T-helper 22 cell (primary cell): ENCODE results near the gene SMIM9.
"Not testable (repeated sequence)": the region's sequence is repeated elsewhere in the genome, so short reads cannot be mapped to it uniquely, and the experiment has no call there.

ENCODE experiments used
- DNase-seq: peaks from one replicate; pipeline ENCODE4 v3.0.0-alpha.2; 2020; ENCODE audit warnings: low read depth

SMIM9 gene

DNA sequence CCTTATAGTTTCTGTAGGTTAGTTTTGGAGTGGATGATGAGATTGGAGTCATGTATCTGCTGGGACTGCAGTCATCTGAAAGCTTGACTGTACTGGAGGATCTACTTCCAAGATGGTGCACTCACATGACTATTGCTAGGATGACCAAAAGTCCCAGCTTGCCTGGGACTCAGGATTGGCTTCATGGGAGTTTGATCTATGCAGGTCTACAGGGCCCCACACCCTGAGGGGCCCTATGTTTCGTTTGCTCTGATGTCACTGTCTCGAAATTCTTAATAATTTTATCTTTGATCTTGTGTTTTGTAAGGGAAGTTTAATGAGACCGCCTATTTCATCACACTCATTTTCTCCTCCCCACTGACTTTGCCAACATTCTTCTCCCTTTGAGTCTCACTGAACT is at the start of gene SMIM9:
Gene SMIM9, minus strand, starts transcription at position 101 of the 400 bp plus-strand sequence. CDS start 3,806 bp downstream, outside the sequence.
- no peak for DNase-seq

DNA sequence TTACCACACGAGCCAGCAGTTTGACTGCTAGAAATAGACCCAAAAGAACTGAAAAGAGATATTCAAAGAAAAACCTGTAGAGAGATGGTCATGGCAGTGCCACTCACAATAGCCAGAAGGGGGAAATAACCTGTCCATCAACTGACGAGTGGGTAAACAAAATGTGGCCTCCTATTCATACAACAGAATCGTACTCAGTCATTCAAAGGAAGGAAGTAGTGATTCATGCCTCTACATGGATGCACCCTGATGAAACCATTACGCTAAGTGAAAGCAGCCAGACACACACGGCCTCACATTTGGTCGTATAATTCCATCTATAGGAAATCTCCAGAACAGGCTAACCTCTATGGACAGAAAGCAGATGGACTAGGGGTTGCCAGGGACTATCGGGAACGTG is 49.6 kb upstream of the SMIM9 start:
- not testable (repeated sequence) for DNase-seq

DNA sequence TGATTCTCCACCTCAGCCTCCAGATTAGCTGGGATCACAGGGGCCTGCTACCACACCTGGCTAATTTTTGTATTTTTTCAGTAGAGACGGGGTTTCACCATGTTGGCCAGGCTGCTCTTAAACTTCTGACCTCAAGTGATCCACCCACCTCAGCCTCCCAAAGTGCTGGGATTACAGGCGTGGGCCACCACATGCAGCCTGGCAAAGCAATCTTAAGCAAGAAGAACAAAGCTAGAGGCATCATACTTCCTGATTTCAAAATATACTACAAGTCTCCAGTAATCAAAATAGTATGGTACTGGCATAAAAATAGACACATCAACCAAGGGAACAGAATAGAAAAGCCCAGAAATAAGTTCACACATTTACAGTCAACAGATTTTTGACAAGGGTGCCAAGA is 38.9 kb upstream of the SMIM9 start:
- no peak for DNase-seq

DNA sequence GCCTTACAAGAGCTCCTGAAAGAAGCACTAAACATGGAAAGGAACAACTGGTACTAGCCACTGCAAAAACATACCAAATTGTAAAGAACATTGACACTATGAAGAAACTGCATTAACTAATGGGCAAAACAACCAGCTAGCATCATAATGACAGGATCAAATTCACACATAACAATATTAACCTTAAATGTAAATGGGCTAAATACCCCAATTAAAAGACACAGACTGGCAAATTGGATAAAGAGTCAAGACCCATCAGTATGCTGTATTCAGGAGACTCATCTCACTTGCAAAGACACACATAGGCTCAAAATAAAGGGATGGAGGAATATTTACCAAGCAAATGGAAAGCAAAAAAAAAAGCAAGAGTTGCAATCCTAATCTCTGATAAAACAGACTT is 34.1 kb upstream of the SMIM9 start:
- DNase-seq, result not testable (repeated sequence)

DNA sequence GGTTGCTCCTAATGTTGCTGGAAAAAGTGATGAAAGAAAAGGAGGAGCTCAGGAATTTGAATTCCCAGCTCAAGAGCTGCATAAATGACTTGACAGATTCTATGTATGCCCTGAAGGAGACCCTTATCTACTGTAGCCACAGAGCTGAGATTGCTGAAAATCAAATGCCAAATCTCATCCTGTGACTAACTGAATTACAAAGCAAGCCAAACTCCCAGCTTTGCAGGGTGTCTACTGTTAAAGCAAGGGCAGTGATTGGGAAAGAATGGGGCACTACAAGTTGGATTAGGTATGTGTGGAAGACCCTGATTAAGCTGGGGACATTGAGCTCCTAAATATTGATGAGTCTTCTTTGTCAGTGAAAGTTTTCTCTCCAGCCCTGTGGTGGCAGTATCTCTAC is 20.8 kb upstream of the SMIM9 start:
- no peak for DNase-seq

DNA sequence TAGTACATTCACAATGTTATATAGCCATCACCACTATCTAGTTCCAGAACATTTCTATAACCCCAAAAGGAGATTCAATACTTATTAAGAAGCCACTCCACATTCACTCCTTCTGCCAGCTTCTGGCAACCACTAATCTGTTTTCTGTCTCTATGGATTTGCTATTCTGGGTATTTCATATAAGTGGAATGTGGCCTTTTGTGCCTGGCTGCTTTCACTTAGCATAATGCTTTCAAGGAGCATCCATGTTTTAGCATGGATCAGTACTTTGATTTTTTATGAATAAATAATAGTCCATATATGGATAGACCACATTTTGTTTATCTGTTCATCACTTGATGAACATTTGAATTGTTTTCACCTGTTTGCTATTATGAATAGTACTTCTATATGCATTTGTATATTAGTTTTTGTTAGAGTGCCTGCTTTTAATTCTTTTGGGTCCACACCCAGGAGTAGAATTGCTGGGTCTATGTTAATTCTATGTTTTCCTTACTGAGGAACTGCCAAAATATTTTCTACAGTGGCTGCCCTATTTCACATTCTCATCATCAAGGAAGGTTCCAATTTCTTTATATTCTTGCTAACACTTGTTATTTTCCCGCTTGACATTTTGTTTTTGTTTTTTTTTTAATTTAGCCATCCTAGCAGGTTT is 16.6 kb upstream of the SMIM9 start:
- no peak for DNase-seq

DNA sequence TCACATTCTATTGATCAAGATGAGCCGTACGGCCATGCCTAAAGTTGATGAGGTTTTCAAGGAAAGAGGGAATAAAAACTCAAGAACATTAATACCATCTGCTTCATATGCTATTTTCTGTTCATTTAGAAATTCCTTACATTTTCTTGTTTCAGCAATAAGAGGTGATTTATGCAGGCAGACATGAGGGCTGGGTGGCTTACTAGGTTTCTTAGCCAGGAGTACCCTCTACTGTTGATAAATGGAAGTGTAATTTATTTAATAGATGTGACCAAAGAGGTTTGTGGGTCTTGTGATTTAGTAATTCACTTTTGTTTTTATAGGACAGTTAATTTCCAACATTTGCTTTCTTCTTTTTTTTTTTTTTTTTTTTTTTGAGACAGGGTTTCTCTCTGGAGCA is 6.4 kb upstream of the SMIM9 start:
- DNase-seq, result no peak

DNA sequence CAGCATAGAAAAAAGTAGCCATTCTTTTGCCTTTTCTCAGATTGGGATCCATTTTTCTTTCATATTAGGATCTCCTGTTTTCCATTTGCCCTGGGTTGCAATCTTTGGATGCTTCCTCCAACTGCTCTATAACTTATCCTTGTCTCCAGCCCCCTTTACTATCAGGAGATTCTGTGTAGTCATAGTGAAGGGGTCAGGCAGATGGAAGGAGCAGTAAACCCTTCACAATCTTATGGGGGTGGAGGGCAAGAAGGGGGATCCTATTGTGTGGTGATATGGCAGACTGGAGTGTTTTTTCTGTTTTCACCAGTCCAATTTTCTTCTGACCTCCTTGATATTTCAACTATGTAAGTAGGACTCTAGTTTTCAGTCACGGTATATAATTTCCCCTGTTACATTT is 1.7 kb upstream of the SMIM9 start:
- no peak for DNase-seq

DNA sequence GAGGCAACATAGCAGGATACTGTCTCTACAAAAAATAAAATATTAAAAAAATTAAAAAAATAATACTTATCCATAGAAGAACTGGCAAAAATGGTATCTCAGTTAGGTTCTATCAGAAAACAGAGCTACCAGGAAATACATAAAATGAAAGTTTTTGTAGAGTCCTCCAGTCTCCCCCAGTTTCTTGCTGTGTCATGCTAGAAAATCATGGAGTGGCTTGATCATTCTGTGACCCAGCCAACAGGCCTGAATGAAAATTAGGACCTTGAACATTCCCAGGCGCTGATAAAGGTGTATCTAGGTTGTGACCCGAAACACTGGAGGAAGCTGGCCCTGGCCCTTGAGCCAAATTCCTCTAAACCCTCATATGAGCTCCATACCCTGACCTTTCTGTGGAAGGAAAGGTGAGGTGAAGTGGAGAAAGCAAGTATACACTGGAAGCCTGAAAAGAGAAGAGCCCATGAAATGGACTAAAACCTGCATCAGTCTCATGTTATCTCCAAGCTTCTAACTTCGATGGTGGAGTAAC is 652 bp downstream of the SMIM9 start:
- no peak for DNase-seq

DNA sequence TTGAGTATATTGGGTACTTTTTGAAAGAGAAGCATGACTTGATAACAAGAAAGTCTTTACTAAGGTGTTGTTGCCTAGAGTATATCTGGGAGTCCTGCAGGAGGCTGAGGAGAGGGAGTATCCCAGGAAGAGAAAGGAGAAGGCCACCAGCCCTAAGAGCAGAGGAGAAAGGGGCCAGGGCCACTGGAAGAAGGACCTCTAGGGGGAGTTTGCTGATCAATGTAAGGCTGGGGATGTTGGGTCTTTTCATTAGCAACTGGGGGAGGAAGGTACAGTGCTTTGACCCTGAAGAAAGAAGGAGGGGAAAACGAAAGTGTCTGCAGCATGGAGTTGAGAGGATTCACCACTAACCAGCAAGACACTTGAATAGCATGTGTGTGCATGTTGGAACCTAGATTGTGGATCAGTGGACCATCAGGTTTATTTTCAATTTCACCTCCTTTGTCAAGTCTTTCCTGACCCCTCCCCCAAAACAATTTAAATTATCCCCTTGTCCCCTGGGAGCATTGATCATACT is 4.5 kb downstream of the SMIM9 start:
- no peak for DNase-seq

DNA sequence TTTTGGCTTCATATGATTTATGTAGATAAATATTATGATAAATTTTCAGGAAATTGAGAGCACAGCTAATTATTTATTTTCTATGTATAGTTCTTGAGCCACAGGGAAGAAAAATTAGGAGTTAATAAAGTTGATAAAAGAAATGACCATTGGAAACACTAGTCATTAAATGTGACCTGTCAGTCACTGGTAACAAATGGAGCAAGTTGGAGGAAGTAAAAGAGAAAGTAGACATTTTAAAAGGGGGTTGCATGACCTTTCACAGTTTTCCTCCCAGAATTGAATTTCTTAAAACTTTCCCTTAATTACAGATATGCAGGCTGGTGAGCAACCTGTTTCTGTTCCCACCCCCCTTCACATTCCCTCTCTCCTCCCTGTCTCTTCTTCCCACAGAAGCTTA is 5.3 kb downstream of the SMIM9 start:
- DNase-seq, result no peak

DNA sequence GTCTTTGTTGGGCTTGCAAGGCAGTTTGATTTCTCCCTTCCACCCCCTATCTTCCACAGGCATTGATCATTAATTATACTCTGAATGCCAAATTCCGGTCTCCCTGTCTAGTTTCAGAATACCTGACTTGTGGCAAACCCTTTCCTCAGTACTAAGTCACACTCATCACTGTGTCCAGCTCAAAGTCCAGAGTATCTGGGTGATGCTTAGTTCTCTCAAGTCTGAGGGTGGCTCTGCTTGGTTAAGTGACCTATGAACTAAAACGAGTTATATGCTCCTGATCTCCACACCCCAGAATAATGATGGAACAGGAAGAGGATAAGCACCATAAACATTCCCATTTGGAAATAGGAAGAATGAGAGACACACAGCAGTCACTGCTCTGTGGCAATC is 6.5 kb downstream of the SMIM9 start:
- no peak for DNase-seq

DNA sequence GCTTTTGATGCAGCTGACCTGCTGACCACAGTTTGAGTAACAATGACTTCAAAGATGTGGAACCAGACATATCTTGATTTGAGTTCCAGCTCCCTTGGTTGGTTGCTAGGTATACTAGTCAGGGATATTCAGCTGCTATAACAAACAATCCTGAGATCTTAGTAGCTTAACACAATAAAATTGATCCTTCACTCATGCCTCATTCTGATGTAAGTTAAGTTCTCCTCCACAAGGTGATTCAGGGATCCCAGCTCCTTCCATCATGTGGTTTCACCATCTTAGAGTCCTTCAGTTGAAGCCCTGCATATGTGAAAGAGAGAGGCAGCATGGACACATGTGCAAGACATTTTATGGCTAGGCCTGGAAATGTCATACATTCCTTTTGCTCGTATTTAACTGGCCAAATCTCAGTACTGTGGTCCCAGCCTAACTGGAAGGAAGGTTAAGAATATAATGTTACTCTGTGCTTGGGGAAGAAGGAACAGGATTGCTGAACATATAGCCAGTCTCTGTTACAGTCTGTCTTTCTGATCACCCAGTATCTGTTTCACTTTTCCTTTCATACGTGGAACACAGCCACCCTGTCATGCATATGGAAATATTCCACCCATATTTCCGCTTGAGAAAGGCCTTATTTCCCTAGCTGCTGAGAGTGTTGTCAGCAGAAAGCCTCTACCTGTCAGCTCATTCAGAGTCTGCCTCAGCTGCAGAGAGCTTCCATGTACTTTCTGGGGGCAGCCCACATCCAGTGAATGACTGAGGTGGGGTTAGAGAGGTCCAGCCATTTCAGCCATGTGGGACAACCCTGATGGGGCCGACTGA is 7.1 kb downstream of the SMIM9 start:
- DNase-seq, result no peak

DNA sequence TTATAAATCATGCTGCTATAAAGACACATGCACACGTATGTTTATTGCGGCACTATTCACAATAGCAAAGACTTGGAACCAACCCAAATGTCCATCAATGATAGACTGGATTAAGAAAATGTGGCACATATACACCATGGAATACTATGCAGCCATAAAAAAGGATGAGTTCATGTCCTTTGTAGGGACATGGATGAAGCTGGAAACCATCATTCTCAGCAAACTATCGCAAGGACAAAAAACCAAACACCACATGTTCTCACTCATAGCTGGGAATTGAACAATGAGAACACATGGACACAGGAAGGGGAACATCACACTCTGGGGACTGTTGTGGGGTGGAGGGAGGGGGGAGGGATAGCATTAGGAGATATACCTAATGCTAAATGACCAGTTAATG is 8.9 kb downstream of the SMIM9 start:
- DNase-seq, result not testable (repeated sequence)

DNA sequence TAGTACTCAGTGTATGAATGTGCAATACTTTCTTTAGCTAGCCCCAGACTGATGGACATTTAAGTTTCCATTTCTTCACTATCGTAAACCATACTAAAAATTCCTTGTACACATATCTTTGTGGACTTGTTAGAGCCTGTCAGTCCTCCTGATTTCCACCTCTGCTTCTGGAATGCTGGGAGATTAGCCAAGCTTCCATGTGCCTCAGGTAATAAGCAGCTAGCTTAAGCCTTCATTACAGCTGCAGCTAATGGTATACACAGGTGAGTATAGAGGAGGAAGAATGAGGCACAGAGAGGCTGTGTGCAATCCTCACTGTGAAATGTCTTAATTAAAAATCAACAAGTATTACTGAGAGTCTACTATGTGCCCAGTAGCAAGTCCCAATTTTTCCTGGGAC is 9.8 kb downstream of the SMIM9 start:
- no peak for DNase-seq

DNA sequence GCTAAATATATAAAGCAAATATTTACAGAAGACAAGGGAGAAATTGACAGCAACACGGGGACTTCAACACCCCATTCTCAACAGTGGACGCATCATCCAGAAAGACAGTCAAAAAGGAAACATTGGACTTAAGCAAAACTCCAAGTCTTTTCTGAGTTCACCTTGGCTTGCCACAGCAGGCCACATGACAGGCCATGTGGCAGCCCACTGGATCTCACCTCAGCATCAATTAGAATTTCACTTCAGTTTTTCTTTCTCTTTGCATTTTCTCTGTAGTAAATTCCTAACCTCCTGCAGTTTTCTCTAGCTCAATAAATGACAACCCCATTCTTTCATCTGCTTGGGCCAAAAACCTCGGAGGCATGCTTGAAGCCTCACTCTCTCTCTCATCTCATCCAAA is 12.4 kb downstream of the SMIM9 start:
- DNase-seq, result no peak

DNA sequence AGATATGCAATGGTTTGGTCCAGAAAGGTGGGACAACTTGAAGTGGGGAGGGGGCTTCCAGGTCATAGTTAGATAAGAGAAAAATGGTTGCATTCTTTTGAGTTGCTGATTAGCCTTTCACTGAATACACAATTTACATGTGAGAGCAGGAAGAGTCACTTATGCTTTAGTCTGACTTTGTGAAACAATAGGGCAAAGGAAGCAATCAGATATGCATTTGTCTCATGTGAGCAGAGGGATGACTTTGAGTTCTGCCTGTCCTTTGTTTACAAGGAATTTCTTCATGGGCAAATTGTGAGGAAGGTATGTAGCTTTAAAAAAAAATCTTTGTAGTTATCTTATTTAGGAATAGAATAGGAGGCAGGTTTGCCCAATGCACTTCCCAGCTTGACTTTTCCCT is 12.9 kb downstream of the SMIM9 start:
- DNase-seq, result no peak

DNA sequence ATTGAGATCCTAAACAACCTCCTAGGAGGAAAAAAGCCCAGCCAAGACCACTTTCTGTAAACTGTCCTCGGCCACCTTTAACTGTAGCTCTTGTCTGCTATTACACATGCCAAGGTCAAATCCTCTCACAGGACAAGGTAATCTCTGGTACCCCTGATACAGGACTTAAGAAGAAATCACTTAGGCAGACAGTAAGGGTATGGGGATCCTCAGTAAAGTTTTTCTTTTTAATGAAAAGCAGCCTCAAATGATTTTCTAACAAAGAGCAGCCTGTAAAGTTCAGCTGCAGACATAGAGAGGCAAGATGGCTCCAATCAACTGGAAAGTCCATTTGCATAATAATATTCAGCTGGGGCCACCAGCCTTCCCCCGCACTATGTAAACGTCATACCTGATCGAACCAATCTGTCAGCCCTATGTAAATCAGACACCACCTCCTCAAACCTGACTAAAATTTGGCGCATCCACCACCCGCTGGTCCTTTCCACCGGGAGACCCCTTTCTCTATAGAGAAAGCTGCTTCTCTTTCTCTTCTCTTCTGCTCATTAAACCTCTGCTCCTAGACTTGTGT is 14.6 kb downstream of the SMIM9 start:
- DNase-seq, result no peak

DNA sequence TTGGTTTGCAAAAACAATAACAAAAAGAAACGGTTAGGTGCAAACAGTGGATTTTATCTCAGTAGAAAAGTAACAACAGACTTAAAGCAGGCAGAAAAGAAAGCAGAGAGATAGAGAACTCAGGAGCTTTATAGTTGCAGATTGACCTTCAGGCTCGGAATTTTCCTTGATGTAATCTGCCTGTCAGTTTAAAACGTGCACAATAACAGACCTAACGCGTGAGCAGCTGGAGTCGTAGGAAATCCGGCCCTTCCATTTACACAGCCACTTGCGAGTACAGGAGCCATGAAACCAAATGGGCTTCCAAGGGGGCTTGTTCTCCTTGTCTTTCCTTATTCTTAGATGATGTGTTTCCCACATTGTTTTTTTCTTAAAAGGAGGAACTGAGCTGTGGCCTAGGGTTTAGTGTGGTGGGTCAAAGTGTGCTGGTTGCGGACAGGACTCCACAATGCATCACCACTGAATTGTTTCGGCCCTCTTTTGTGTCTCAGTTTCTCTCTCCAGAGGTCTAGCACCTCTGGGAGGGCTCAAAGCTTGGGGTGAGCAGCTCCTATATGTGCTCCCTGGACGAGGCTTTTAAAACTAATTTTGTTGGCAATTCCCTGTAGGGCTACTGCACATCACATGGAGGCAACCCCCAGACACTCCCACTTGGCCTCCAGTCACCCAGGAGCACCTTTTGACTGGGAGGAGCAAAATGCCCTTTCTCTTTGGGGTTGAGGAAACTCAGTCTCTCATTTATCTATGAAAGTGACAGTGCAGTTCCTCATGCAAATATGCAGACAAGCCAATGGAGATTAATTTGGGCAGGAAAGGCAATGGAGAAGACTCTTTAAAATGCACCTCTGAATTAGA is 15.3 kb downstream of the SMIM9 start:
- no peak for DNase-seq

DNA sequence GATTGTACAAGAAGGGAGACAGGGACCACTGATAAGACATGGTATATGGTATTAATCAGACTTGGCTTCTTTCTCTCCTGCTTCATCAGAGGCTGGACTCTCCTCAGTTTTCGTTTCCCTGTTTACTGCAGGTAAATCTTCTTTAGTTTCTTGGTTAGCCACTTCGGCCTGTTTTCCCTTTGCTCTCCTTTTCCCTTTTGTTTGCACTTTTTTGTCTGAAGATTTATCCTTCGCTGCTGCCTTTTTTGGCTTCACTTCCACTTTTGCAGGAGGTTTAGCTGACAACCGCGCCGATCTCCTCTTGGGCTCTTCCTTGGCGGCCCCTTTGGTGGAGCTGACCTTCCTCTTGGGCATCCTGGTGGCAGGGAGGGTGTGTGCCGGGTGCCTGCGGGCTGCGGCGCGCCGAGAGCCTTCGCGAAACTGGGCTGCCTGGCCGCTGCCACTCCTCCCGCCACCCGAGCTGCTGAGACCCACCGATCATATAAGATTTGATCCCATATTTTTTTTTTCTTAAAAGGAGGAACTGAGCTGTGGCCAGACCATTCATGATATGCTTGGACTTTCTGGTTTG is 17.3 kb downstream of the SMIM9 start:
- not testable (repeated sequence) for DNase-seq

DNA sequence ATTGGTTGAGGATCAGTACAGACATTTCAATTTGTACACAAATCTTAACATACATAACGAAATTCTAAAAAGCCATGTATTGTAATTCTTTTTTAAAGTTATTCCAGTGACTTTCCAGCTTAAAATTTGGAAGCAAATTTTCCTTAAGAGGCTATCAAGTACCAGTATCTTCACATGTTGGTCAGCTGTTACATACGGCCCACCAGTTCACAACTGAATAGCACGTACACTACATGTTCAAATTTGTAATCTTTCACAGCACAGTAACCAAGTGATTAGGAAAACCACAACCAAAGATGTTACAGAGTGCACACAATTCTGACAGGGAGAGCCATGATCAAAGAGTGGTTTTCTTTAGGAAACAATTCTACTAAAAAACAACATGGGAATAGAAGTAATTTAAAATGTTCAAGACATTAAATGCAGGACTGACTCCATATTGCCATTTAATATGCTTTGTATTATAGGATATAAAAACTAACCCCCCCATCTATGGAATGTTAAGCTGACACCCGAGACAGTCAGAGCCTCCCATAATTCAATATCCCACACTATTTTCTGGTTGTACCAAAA is 18.1 kb downstream of the SMIM9 start:
- not testable (repeated sequence) for DNase-seq
